IMR-90 (cell line): Measurements from ENCODE around the gene DRD5. TPM values are rescaled to one million over a fixed set of nuclear protein-coding genes. Genes with fewer than 3 reads are reported as not detected.

Experiments
- ATAC-seq: fragments of 200-7000 bp; cut with Tn5 transposase; 2 replicates; pipeline ENCODE4 v1.9.1; 2020; ENCODE audit warnings: low read depth, mild to moderate bottlenecking, moderate library complexity
- Bru-seq: library from RNA; stranded (reverse); fragments of 400-500 nt; gene quantifications from one replicate; lab custom pipeline; 2021; lab: Mats Ljungman, UMichigan
- BruChase-seq, 2 experiments: library from RNA; stranded (reverse); fragments of 400-500 nt; gene quantifications; one replicate each; lab custom pipeline; 2021; lab: Mats Ljungman, UMichigan
- BruUV-seq: library from RNA; stranded (reverse); fragments of 400-500 nt; replicated peaks from 2 replicates; lab custom pipeline; 2021; lab: Mats Ljungman, UMichigan
- CTCF ChIA-PET: fragments of 300-600 bp; formaldehyde crosslinking; extraction: SDS; loops from one replicate; lab custom pipeline; 2021; ENCODE audit warnings: antibody characterized with exemption; lab: Yijun Ruan, JAX
- POLR2A ChIA-PET: fragments of 300-600 bp; sonication (Branson Sonifier 250); formaldehyde crosslinking; loops from one replicate; lab custom pipeline; 2022; ENCODE audit warnings: antibody characterized with exemption; ENCODE audit not compliant: unreplicated experiment; lab: Charles Lee
- DNase-seq: peaks from one replicate; pipeline ENCODE4 v3.0.0; 2013
- H2AFZ ChIP-seq: replicated peaks from 2 replicates; pipeline ENCODE3; 2013; ENCODE audit warnings: low read length, mild to moderate bottlenecking; ENCODE audit not compliant: poor library complexity
- H2AK5ac ChIP-seq: 2 replicates; pipeline ENCODE4 v1.6.1; 2013; ENCODE audit warnings: low read depth, low read length, inconsistent platforms
- H2AK9ac ChIP-seq: replicated peaks from 2 replicates; pipeline ENCODE3; 2013; ENCODE audit warnings: mild to moderate bottlenecking, low read depth, low read length, moderate library complexity; ENCODE audit not compliant: poor library complexity
- H2BK120ac ChIP-seq: 2 replicates; pipeline ENCODE4 v1.6.1; 2013; ENCODE audit warnings: low read depth, low read length, inconsistent platforms
- H2BK15ac ChIP-seq: 3 replicates; pipeline ENCODE4 v1.6.1; 2013; ENCODE audit warnings: low read depth, low read length, inconsistent platforms
- H2BK20ac ChIP-seq: 2 replicates; pipeline ENCODE4 v1.6.1; 2013; ENCODE audit warnings: low read depth, mild to moderate bottlenecking, inconsistent platforms, low read length, moderate library complexity
- H2BK5ac ChIP-seq: 2 replicates; pipeline ENCODE4 v1.6.1; 2013; ENCODE audit warnings: mild to moderate bottlenecking, low read depth, low read length, inconsistent platforms; ENCODE audit not compliant: poor library complexity, severe bottlenecking
- H3K14ac ChIP-seq: replicated peaks from 2 replicates; pipeline ENCODE4 v1.6.1; 2013; ENCODE audit warnings: low read depth, low read length, inconsistent platforms
- H3K18ac ChIP-seq: 2 replicates; pipeline ENCODE4 v1.6.1; 2013; ENCODE audit warnings: low read depth, low read length, control low read depth
- H3K23ac ChIP-seq: 2 replicates; pipeline ENCODE4 v1.6.1; 2013; ENCODE audit warnings: low read depth, low read length, inconsistent platforms
- H3K27ac ChIP-seq: 2 replicates; pipeline ENCODE4 v1.5.1; 2013; ENCODE audit warnings: mild to moderate bottlenecking, control low read depth, low read length; ENCODE audit not compliant: insufficient read depth
- H3K27me3 ChIP-seq: 2 replicates; pipeline ENCODE4 v1.6.1; 2013; ENCODE audit warnings: low read length; ENCODE audit not compliant: control insufficient read depth, insufficient read depth
- H3K36me3 ChIP-seq: 2 replicates; pipeline ENCODE4 v1.6.1; 2013; ENCODE audit warnings: low read length, mixed read lengths; ENCODE audit not compliant: control insufficient read depth, insufficient read depth
- H3K4ac ChIP-seq: 2 replicates; pipeline ENCODE4 v1.6.1; 2013; ENCODE audit warnings: low read depth, low read length, inconsistent platforms
- H3K4me1 ChIP-seq: 2 replicates; pipeline ENCODE4 v1.6.1; 2013; ENCODE audit warnings: low read length, mixed read lengths; ENCODE audit not compliant: control insufficient read depth, insufficient read depth
- H3K4me2 ChIP-seq: 2 replicates; pipeline ENCODE4 v1.6.1; 2013; ENCODE audit warnings: low read depth, mild to moderate bottlenecking, control low read depth, low read length, moderate library complexity
- H3K4me3 ChIP-seq: 2 replicates; pipeline ENCODE4 v1.5.1; 2013; ENCODE audit warnings: low read depth, mild to moderate bottlenecking, control low read depth, low read length, moderate library complexity; ENCODE audit not compliant: insufficient read depth
- H3K56ac ChIP-seq: 2 replicates; pipeline ENCODE4 v1.6.1; 2013; ENCODE audit warnings: low read length, inconsistent platforms; ENCODE audit not compliant: insufficient read depth; ENCODE audit errors: extremely low read depth
- H3K79me1 ChIP-seq, 2 experiments: 2 replicates each; pipeline ENCODE4 v1.6.1; 2013; ENCODE audit warnings: low read length in 2 of 2, inconsistent platforms in 1 of 2, low read depth in 1 of 2
- H3K9ac ChIP-seq: 2 replicates; pipeline ENCODE4 v1.6.1; 2013; ENCODE audit warnings: low read depth, low read length, control low read depth
- H3K9me1 ChIP-seq: 2 replicates; pipeline ENCODE4 v1.6.1; 2013; ENCODE audit warnings: low read length, inconsistent platforms; ENCODE audit not compliant: insufficient read depth
- H3K9me3 ChIP-seq: 2 replicates; pipeline ENCODE4 v1.6.1; 2013; ENCODE audit warnings: low read length; ENCODE audit not compliant: control insufficient read depth, insufficient read depth
- H4K20me1 ChIP-seq: 2 replicates; pipeline ENCODE4 v1.6.1; 2013; ENCODE audit warnings: low read length, inconsistent platforms; ENCODE audit not compliant: insufficient read depth
- H4K5ac ChIP-seq: 2 replicates; pipeline ENCODE4 v1.6.1; 2013; ENCODE audit warnings: mild to moderate bottlenecking, low read depth, low read length, control low read depth
- H4K8ac ChIP-seq, 2 experiments: 2 replicates each; pipeline ENCODE4 v1.6.1; 2013; ENCODE audit warnings: low read depth in 2 of 2, low read length in 2 of 2, control low read depth in 1 of 2, inconsistent platforms in 1 of 2
- H4K91ac ChIP-seq: 2 replicates; pipeline ENCODE4 v1.6.1; 2013; ENCODE audit warnings: low read depth, low read length, inconsistent platforms; ENCODE audit not compliant: insufficient read depth
- BHLHE40 ChIP-seq: fragments of 150-350 bp; IDR thresholded peaks from 2 replicates; pipeline ENCODE4 v1.6.1; 2016; ENCODE audit warnings: mild to moderate bottlenecking, low read depth, low read length
- CEBPB ChIP-seq: IDR thresholded peaks from 2 replicates; pipeline ENCODE4 v1.6.1; 2012; ENCODE audit warnings: low read depth, low read length, improper control_type of control experiment
- CHD1 ChIP-seq: IDR thresholded peaks from 2 replicates; pipeline ENCODE4 v1.6.1; 2012; ENCODE audit warnings: low read depth, low read length, improper control_type of control experiment
- ELK1 ChIP-seq: fragments of 150-350 bp; IDR thresholded peaks from 2 replicates; pipeline ENCODE4 v1.6.1; 2016; ENCODE audit warnings: low read depth, mild to moderate bottlenecking, low read length, moderate library complexity, borderline replicate concordance
- FOS ChIP-seq: fragments of 150-350 bp; IDR thresholded peaks from 2 replicates; pipeline ENCODE4 v1.6.1; 2016; ENCODE audit warnings: low read depth, low read length
- MAFK ChIP-seq: IDR thresholded peaks from 2 replicates; pipeline ENCODE4 v1.6.1; 2012; ENCODE audit warnings: low read depth, low read length, improper control_type of control experiment
- MAZ ChIP-seq: IDR thresholded peaks from 2 replicates; pipeline ENCODE4 v1.6.1; 2012; ENCODE audit warnings: low read depth, mild to moderate bottlenecking, low read length, improper control_type of control experiment, moderate library complexity, borderline replicate concordance
- MXI1 ChIP-seq: IDR thresholded peaks from 2 replicates; pipeline ENCODE4 v1.6.1; 2012; ENCODE audit warnings: low read depth, mild to moderate bottlenecking, low read length, moderate library complexity, borderline replicate concordance
- NFE2L2 ChIP-seq: fragments of 150-350 bp; IDR thresholded peaks from 2 replicates; pipeline ENCODE4 v1.6.1; 2016; ENCODE audit warnings: low read depth, mild to moderate bottlenecking, low read length
- RCOR1 ChIP-seq: IDR thresholded peaks from 2 replicates; pipeline ENCODE4 v1.6.1; 2012; ENCODE audit warnings: mild to moderate bottlenecking, low read length, improper control_type of control experiment; ENCODE audit not compliant: insufficient replicate concordance
- RFX5 ChIP-seq: IDR thresholded peaks from 2 replicates; pipeline ENCODE4 v1.8.0; 2012; ENCODE audit warnings: low read depth, mild to moderate bottlenecking, low read length, moderate library complexity
- WGBS, 2 experiments: methylation state at CpG; one replicate each; pipeline versions ENCODE4 v1.1.5 to v1.1.7; 2013; ENCODE audit warnings: missing lambda C conversion rate in 2 of 2; ENCODE audit not compliant: insufficient read length in 1 of 2; ENCODE audit errors: extremely low coverage in 2 of 2; 5-methylcytosine and 5-hydroxymethylcytosine counted together
- dilution Hi-C: fragments of 300-500 bp; cut with HindIII; formaldehyde crosslinking; loops from one replicate; pipeline ENCODE4 v1.14.3; 2018; ENCODE audit warnings: low sequenced_read_pairs; ENCODE audit not compliant: unreplicated experiment
- in situ Hi-C: fragments of 300-500 bp; cut with MboI; formaldehyde crosslinking; loops from 3 replicates; pipeline ENCODE4 v1.14.3; 2019; ENCODE audit warnings: low sequenced_read_pairs, inconsistent platforms, mixed read lengths
- intact Hi-C: fragments of 100-400 bp; cut with micrococcal nuclease; formaldehyde crosslinking; loops from 2 replicates; pipeline ENCODE4 v1.10.0; 2022
- long read RNA-seq: library from polyadenylated mRNA; unstranded; transcript quantifications from one replicate; pipeline ENCODE4 v2.0.0, GENCODE V29; 2021; ENCODE audit not compliant: unreplicated experiment
- polyA plus RNA-seq, 3 experiments: library from polyadenylated mRNA; depleted of rRNA; stranded (reverse); fragments of >200 nt; gene quantifications; 2 replicates each; pipeline ENCODE4 v1.2.3, GENCODE V29; 2012; ENCODE audit warnings: low replicate concordance in 1 of 3
- total RNA-seq: library from RNA; depleted of rRNA; stranded (reverse); fragments of >200 nt; gene quantifications from 2 replicates; pipeline ENCODE4 v1.2.3, GENCODE V29; 2012; rRNA removed
- TF ChIP-seq, protein P1 (sequence below): conservative IDR thresholded peaks from 2 replicates; pipeline ENCODE4 v1.5.1; 2012; ENCODE audit warnings: mild to moderate bottlenecking, low read depth, low read length, improper control_type of control experiment
- TF ChIP-seq, protein P2 (sequence below): fragments of 150-350 bp; IDR thresholded peaks from 2 replicates; pipeline ENCODE4 v1.6.1; 2017; ENCODE audit warnings: mild to moderate bottlenecking, antibody characterized with exemption, low read length, low read depth

The DRD5 gene
- total RNA-seq: not detected in 2 replicates
- polyA plus RNA-seq (2012; rRNA removed): not detected in 2 replicates
- polyA plus RNA-seq (2012; cell fraction: cytosol; rRNA removed): not detected in 2 replicates
- not detected in 2 replicates for polyA plus RNA-seq (2012; cell fraction: nucleus; rRNA removed; ENCODE audit: low replicate concordance)
- Bru-seq, nascent RNA: not detected
- not detected for BruChase-seq, experiment 1, labeled RNA remaining after a 6-hour chase
- not detected for BruChase-seq, experiment 2, labeled RNA remaining after a 2-hour chase
- long read RNA-seq: 0 reads

DNA sequence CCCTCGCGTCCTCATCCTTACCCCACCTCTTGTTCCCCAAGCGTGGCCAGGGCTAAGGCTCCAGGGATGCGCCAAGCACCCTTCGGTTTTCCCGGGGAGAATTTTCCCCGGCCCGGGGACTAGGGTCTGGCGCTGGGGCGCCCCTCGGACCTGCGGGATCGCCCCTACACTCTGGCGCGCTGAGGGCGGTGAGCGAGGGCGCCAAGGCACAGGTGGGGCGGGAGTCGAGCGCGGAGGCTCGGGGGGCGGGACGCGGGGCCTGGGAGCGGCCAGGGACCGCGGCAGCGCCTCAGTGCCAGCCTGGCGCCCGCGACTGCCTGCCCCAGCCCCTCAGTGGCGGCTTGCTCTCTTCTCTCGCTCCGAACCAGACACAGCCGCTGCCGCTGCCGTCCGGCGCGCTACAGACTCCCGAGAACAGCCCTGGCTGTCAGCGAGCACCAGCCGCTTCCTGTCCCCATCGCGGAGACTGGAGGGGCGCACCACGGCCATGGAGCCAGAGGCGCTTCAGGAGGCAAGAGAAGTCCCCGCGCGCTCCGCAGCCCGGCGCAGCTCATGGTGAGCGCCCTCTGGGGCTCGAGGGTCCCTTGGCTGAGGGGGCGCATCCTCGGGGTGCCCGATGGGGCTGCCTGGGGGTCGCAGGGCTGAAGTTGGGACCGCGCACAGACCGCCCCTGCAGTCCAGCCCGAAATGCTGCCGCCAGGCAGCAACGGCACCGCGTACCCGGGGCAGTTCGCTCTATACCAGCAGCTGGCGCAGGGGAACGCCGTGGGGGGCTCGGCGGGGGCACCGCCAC, at the start of gene DRD5:
Gene DRD5 (plus strand): TSS at position 292 of the 793 bp plus-strand sequence. CDS start 396 bp downstream, at position 688.
- intact Hi-C loops: no loop called here
- H2AFZ ChIP-seq: no peak within 1 kb of the TSS
- TF ChIP-seq FOS: no peak
- TF ChIP-seq RCOR1: no peak
- TF ChIP-seq MAFK: no peak
- TF ChIP-seq, protein P1, sequence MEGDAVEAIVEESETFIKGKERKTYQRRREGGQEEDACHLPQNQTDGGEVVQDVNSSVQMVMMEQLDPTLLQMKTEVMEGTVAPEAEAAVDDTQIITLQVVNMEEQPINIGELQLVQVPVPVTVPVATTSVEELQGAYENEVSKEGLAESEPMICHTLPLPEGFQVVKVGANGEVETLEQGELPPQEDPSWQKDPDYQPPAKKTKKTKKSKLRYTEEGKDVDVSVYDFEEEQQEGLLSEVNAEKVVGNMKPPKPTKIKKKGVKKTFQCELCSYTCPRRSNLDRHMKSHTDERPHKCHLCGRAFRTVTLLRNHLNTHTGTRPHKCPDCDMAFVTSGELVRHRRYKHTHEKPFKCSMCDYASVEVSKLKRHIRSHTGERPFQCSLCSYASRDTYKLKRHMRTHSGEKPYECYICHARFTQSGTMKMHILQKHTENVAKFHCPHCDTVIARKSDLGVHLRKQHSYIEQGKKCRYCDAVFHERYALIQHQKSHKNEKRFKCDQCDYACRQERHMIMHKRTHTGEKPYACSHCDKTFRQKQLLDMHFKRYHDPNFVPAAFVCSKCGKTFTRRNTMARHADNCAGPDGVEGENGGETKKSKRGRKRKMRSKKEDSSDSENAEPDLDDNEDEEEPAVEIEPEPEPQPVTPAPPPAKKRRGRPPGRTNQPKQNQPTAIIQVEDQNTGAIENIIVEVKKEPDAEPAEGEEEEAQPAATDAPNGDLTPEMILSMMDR: no peak
- TF ChIP-seq ELK1: no peak
- TF ChIP-seq MXI1: no peak
- no peak for TF ChIP-seq CEBPB
- TF ChIP-seq RFX5: no peak
- no peak for TF ChIP-seq CHD1
- no peak for TF ChIP-seq NFE2L2
- TF ChIP-seq MAZ: no peak
- TF ChIP-seq BHLHE40: no peak
- TF ChIP-seq, protein P2, sequence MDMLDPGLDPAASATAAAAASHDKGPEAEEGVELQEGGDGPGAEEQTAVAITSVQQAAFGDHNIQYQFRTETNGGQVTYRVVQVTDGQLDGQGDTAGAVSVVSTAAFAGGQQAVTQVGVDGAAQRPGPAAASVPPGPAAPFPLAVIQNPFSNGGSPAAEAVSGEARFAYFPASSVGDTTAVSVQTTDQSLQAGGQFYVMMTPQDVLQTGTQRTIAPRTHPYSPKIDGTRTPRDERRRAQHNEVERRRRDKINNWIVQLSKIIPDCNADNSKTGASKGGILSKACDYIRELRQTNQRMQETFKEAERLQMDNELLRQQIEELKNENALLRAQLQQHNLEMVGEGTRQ: no peak

More for the DNA sequence above, at the start of gene DRD5:
- Histone ChIP-seq H2AK9ac (no peak within 1 kb of the TSS), H3K4me3 (no peak within 1 kb of the TSS), H3K9ac (no peak within 1 kb of the TSS), H4K8ac (no peak within 1 kb of the TSS), H4K5ac (no peak within 1 kb of the TSS), H2BK15ac (no peak within 1 kb of the TSS), H2BK20ac (no peak within 1 kb of the TSS), H3K9me3 (peaks cover 5% of the 10 kb centered on the region; the same call in 1 of the 2 replicates), H3K9me1 (no peaks in the 10 kb centered on the region), H3K27ac (no peak within 1 kb of the TSS), H3K27me3 (no peaks in the 10 kb centered on the region), H2BK5ac (no peak within 1 kb of the TSS), H4K20me1 (no peaks in the 10 kb centered on the region), H3K14ac (no peak within 1 kb of the TSS), H3K4me2 (no peak within 1 kb of the TSS), H3K23ac (no peak within 1 kb of the TSS), H3K56ac (no peak within 1 kb of the TSS), H3K36me3 (no peaks in the 10 kb centered on the region), H3K4ac (no peak within 1 kb of the TSS), H2AK5ac (no peak within 1 kb of the TSS), H2BK120ac (no peak within 1 kb of the TSS), H3K4me1 (no peaks in the 10 kb centered on the region), H4K91ac (no peak within 1 kb of the TSS), H3K18ac (no peak within 1 kb of the TSS), H3K79me1 (no peaks in the 10 kb centered on the region)
- ChIA-PET POLR2A (no interaction called here), CTCF (no interaction called here)
- no TSS peak for BruUV-seq
- 5% methylated on average over 23 of the region's 78 CpGs; no CpG with 5 or more reads in 1 of the 2 experiments for WGBS, 2 experiments
- in situ Hi-C loops (no loop called here), dilution Hi-C loops (no loop called here)
- no peak for DNase-seq
- no peak for ATAC-seq
